NOMO-1 treated with DMSO at 0.1 percent for 48 hours (cell line): ENCODE results near the gene DGKI.
"Not testable (repeated sequence)": the region's sequence is repeated elsewhere in the genome, so short reads cannot be mapped to it uniquely, and the experiment has no call there.

Experiments used
- DNase-seq: peaks from one replicate; lab custom pipeline; 2025; ENCODE audit not compliant: unreplicated experiment; lab: John Stamatoyannopoulos, UW

DGKI gene

DNA sequence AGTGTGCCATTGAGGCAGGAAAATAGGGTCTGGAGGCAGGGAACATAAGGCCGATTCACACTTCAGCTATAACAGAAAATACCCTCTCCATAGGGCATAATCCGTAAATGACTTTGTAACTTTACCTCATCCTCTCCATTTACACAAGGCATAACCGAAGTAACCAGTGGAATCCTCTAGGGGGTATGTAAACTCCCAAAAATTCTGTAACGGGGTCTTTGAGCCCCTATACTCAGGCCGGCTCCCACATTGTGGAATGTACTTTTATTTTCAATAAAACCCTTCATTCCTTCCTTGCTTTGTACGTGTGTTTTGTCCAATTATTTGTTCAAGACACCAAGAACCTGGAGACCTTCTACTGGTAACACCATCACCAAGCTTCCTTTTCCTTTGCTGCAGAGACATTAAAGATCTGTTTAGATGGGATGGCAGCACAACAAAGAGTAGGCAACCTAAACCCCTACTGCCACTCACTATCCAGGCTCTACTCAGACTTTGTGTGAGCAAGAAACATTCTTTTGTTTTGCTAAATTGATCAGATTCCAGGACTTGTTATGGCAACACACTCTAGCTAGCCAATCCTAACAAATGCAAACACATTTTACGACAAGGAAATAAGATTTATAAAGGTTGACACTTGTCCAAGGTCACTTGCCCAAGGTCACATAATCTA, 99.3 kb downstream of the DGKI start:
- no peak for DNase-seq

- no peak for DNase-seq
These were observed 103.8 kb downstream of the DGKI start for GRCh38 chr7:137743021-137743420.

- DNase-seq: no peak
These were observed 104.7 kb downstream of the DGKI start for GRCh38 chr7:137742051-137742450.

DNA sequence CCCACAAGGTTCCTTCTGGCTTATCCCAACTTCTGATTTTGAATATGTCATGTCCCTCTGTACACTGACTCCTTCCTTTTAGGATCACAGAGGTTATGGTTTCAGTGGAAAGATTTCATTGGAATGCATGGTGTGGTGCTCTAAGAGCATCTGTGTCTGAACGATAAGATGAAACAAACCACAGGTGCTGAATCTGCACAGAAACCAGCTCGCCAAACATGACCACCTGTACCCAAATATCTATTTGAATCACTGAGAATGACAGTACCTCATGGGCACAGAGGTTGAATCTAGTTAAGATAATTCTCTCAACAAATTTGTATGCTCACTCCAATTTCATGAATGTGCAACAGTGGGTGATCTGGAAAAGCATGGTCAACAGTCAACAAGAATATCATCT, 105.3 kb downstream of the DGKI start:
- no peak for DNase-seq

DNA sequence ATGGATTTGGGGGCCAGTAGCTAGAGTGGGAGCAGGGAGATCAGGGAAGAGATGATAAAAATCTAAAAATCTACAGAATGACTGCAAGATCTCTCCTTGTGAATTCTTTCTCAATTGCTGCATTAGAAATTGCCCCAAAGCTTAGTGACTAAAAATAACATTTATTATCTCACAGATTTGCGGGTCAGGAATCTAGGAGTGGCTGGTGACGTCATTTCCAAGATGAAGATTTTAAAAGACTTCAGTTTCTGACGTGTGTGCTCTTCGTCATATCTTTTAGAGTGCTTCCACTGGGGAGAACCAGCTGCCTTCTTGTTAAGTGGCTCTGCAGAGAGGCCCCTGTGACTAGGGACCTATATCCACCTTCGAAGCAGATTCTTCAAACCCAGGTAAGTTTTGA, 112.6 kb downstream of the DGKI start:
- no peak for DNase-seq

GRCh38 chr7:137732168-137732567, 114.6 kb downstream of the DGKI start:
- DNase-seq: no peak

DNA sequence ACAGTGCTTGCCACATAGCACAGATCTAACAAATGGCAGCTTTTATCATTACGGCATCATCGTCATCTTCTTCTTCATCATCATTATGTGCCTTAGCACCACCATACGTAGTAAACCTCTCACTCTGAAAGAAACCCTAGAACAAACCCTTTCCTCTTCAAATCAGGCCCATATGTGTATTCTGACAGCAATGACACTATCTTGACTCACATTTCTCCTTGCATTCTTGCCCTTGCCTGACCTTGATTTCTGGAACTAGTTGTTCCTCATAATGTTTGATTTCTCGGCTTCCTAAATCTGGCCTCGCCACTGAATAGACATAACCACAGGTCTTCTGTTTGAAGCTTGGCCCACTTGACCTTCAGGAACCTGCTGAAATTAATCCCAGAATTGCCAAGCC, 115.3 kb downstream of the DGKI start:
- no peak for DNase-seq

- no peak for DNase-seq
These were observed 118.3 kb downstream of the DGKI start for GRCh38 chr7:137728426-137728825.

DNA sequence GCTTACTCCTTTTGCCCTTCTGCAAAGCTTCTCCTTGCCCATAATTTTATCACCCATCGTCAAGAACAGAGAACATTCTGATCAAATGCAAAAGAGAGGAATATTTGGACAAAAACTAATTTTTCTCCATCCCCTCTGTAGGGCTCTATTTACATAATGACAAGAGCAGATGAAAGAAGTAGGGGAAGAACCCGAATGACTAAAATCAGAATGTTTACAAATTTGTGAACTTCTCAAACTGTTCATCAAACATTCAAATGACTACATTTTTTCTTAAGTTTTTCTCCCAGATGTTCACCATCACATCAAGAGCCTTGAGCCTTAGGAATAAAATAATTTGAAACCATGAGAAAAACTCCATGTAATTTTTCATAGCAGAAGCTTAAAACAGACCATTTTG, 119.4 kb downstream of the DGKI start:
- DNase-seq: no peak

DNA sequence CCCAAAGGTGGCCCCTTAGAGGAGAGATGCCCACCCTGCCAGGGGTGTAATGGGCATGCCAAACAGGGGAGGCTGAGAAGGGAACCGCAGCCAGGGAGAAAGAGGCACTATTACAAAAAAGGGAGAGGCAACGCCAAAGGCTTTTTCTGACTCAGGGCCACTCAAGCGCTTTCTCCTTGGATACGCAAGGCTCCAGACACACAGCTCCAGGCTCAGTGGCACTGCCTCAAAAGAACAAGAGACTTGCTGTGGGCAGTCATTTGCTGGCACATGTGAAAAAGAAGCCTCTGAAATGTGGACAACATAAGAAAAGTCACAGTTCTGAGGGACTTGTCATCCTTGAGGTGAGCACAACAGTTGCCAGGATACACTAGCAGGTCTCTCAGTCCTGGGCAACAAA, 128.4 kb downstream of the DGKI start:
- no peak for DNase-seq

DNA sequence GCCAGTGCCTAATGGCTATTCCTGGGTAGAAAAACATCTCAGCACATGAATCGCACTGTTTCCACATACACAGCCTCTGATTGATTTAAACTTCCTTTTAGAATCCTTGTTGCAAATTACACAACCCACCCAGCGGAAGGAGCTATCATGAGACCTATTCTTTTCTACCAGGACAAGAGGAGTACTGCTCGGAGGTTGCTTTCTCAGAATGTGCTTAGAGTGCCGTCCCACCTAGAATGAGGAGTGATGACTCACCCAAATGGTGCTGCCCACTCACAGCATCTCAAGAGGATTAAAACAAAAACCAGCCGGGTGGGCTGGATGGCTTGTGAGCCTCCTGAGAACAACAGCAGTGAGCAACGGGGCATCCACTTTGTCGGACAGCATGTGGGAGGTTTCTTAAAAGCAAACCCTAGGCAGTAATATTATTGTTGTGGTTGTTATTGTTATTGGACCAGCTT, 128.9 kb downstream of the DGKI start:
- peak; percentile 13 for DNase-seq

DNA sequence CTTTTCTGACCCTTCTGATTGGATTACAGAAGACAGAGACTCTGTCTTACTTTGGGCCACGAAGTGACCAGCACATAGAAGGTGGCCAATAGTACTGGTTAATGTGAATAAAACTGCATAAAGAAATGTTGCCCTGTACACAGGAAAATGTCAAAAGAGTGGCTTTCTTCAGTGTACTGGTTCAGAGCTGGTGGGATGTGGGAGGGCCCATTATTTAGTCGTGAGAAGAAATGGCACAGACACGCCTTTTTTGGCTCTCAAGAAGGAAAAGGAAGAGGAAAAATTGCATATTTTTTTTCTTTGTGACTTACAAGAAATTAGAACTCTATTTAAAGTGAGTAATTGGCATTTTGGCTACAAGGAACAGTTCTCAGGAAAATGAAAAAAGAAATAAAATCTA, 129.7 kb downstream of the DGKI start:
- DNase-seq: no peak

GRCh38 chr7:137716061-137716460, 130.7 kb downstream of the DGKI start:
- DNase-seq: no peak

DNA sequence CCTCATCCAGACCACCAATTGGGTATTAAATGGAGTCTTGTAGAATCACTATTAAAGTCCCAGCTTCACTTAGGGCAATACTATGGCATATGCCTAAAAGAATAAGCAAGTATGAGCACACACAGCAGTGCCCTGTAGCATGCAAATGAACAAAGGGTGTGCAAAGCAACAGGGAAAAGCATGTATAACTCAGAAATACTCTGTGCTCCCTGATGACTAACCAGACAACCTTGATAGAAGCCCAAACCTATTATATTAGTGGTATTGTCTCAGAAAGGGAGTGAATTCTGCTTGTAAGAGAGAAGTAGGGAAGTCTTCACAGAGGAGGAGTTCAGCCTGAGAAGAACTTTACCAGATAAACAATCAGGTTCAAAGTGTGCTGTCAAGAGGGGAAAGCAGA, 131.2 kb downstream of the DGKI start:
- no peak for DNase-seq

- DNase-seq: no peak
These were observed 131.7 kb downstream of the DGKI start for GRCh38 chr7:137715121-137715520.

- not testable (repeated sequence) for DNase-seq
These were observed 140.4 kb downstream of the DGKI start for GRCh38 chr7:137706330-137706729.

DNA sequence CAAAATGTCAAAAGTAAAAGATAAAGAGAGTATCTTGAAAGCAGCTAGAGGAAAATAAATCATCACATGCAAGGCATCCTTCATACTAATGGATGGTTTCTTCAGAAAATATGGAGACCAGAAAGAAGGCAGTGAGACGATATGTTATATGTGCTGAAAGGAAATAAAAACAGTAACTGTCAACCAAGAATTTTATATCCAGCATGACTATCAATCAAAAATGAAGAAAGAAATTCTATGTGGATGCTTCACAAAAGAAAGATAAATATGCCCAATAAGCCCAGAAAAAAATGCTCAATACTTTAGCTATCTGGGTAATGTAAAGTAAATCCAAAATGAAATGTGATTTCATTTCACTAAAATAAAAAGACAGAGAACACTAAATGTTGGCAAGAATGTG, 142.1 kb downstream of the DGKI start:
- DNase-seq: no peak

GRCh38 chr7:137703291-137704010, 143.3 kb downstream of the DGKI start:
- no peak for DNase-seq

DNA sequence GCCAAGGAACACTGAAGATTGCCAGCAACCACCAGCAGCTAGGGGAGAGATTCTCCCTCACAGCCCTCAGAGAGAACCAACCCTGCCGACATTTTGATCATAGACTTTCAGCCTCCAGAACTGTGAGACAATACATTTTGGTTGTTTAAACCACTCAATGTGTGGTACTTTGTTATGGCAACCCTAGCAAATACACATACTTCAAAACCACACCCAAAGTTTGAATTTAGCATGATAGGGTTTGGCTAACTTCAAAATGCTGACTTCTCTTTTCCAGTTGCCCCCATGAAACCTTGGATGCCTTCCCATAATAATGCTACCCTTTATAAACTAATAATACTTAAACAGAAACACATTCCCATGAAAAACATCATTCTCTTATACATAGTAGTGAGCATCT, 149.8 kb downstream of the DGKI start:
- DNase-seq: no peak

DNA sequence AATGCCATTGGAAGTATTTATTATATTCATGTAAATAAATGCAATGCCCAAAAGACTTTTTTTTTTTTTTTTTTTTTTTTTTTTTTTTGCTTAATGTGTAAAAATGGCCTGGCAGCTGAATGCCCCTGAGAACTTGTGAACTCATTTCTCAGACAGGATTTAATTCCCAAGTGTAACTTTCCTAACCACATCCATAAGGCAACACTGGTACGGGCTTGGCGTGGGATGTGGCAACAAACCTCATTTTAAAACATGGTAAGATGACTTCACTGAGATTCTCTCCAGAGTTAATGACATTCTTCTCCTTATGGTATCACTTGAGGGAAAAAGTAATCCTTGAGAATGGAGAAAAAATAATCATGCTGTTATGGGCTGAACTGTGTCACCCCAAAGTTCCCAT, 150.4 kb downstream of the DGKI start:
- no peak for DNase-seq

- DNase-seq: no peak
These were observed 150.8 kb downstream of the DGKI start for GRCh38 chr7:137695942-137696341.

DNA sequence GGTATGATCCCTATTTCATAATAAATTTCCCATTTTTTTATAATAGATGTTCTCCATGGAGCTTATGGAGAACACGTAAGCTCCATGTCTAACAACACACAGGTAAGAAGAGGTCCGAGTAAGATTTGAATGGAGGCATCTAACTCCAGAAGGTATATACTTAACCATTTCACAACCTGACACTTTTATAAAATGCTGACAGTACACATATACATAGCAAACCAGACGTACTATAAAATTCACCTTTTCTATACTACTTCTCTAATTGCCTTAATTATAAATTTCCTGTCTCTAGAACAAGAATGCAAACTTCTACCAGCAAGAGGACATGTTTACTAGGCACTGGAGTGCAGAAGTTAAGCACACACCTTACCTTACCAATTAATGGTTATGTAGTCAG, 151.3 kb downstream of the DGKI start:
- no peak for DNase-seq

GRCh38 chr7:137694405-137694804, 152.4 kb downstream of the DGKI start:
- DNase-seq: no peak
